ENCODE measurements around the gene PKD1.

- TF ChIP-seq POLR2A (IDR thresholded peaks at IDR 0.05): no peak
- TF ChIP-seq, protein P1, sequence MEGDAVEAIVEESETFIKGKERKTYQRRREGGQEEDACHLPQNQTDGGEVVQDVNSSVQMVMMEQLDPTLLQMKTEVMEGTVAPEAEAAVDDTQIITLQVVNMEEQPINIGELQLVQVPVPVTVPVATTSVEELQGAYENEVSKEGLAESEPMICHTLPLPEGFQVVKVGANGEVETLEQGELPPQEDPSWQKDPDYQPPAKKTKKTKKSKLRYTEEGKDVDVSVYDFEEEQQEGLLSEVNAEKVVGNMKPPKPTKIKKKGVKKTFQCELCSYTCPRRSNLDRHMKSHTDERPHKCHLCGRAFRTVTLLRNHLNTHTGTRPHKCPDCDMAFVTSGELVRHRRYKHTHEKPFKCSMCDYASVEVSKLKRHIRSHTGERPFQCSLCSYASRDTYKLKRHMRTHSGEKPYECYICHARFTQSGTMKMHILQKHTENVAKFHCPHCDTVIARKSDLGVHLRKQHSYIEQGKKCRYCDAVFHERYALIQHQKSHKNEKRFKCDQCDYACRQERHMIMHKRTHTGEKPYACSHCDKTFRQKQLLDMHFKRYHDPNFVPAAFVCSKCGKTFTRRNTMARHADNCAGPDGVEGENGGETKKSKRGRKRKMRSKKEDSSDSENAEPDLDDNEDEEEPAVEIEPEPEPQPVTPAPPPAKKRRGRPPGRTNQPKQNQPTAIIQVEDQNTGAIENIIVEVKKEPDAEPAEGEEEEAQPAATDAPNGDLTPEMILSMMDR (IDR thresholded peaks at IDR 0.05): no peak
These were observed 13.3 kb upstream of the PKD1 start for GRCh38 chr16:2148714-2149629.
